Endothelial cell of umbilical vein (primary cell): ENCODE data around the gene SNX25. TPM values are rescaled to one million over a fixed set of nuclear protein-coding genes. Genes with fewer than 3 reads are reported as not detected.

Experiments used
- BruUV-seq: library from RNA; stranded (reverse); fragments of 400-500 nt; replicated peaks from 2 replicates; lab custom pipeline; 2021; lab: Mats Ljungman, UMichigan
- CTCF ChIA-PET: fragments of 300-600, 350-600 bp; sonication (Branson Sonifier 250); formaldehyde crosslinking; loops from one replicate; lab custom pipeline; 2021; ENCODE audit warnings: antibody characterized with exemption, inconsistent platforms; lab: Charles Lee
- POLR2A ChIA-PET: fragments of 300-600, 350-600 bp; sonication (Branson Sonifier 250); formaldehyde crosslinking; loops from one replicate; lab custom pipeline; 2021; ENCODE audit warnings: antibody characterized with exemption, inconsistent platforms; lab: Charles Lee
- DNase-seq: peaks from one replicate; pipeline ENCODE4 v3.0.0-alpha.2; 2011; ENCODE audit warnings: low read depth, low spot score
- FAIRE-seq: peaks from 2 replicates; lab custom pipeline; 2011; peaks lifted over from hg19 to GRCh38; lab: Jason Lieb, UNC
- H2AFZ ChIP-seq: 2 replicates; pipeline ENCODE4 v1.6.0; 2012; ENCODE audit warnings: low read depth, low read length, control low read depth, inconsistent platforms
- H3K27ac ChIP-seq: 2 replicates; pipeline ENCODE4 v1.5.1; 2011; ENCODE audit warnings: low read depth, mild to moderate bottlenecking, control low read depth, low read length, moderate library complexity; ENCODE audit not compliant: insufficient read depth
- H3K27me3 ChIP-seq, 2 experiments: 2 replicates each; pipeline versions ENCODE4 v1.6.0 to v1.6.1; 2011; ENCODE audit warnings: low read length in 2 of 2, mixed read lengths in 1 of 2; ENCODE audit not compliant: control insufficient read depth in 2 of 2, insufficient read depth in 2 of 2
- H3K36me3 ChIP-seq, 2 experiments: 2 replicates in 1 of 2; 3 replicates in 1 of 2; pipeline ENCODE4 v1.5.1; 2011; ENCODE audit warnings: low read length in 2 of 2, mild to moderate bottlenecking in 1 of 2, moderate library complexity in 1 of 2; ENCODE audit not compliant: control insufficient read depth in 2 of 2, insufficient read depth in 2 of 2; ENCODE audit errors: extremely low read depth in 1 of 2
- H3K4me1 ChIP-seq: 3 replicates; pipeline ENCODE4 v1.5.1; 2011; ENCODE audit warnings: mild to moderate bottlenecking, low read length; ENCODE audit not compliant: control insufficient read depth, insufficient read depth; ENCODE audit errors: extremely low read depth
- H3K4me2 ChIP-seq: 2 replicates; pipeline ENCODE4 v1.6.1; 2011; ENCODE audit warnings: low read length, control low read depth, mixed read lengths; ENCODE audit not compliant: insufficient read depth
- H3K4me3 ChIP-seq, 3 experiments: fragments of 200-600 bp in 1 of 3; sonication (generic), shearing (Covaris generic) in 1 of 3; replicated peaks in 1 of 3; 2 replicates each; pipeline ENCODE4 v1.5.1; 2011 to 2016; ENCODE audit warnings: control low read depth in 3 of 3, low read length in 3 of 3, mild to moderate bottlenecking in 2 of 3, inconsistent platforms in 1 of 3, low read depth in 1 of 3, moderate library complexity in 1 of 3; ENCODE audit not compliant: insufficient read depth in 1 of 3
- H3K79me2 ChIP-seq: 2 replicates; pipeline ENCODE4 v1.6.0; 2012; ENCODE audit warnings: low read length, inconsistent platforms; ENCODE audit not compliant: control insufficient read depth, insufficient read depth
- H3K9ac ChIP-seq: replicated peaks from 2 replicates; pipeline ENCODE3; 2011; ENCODE audit warnings: low read length, control low read depth; ENCODE audit not compliant: insufficient read depth; ENCODE audit errors: extremely low read depth
- H3K9me1 ChIP-seq: replicated peaks from 3 replicates; pipeline ENCODE4 v1.6.0; 2011; ENCODE audit warnings: mild to moderate bottlenecking, low read length; ENCODE audit not compliant: control insufficient read depth, insufficient read depth; ENCODE audit errors: extremely low read depth
- H3K9me3 ChIP-seq: replicated peaks from 2 replicates; pipeline ENCODE4 v1.5.1; 2012; ENCODE audit warnings: low read length, inconsistent platforms; ENCODE audit not compliant: control insufficient read depth, insufficient read depth
- H4K20me1 ChIP-seq: replicated peaks from 2 replicates; pipeline ENCODE3; 2011; ENCODE audit warnings: mild to moderate bottlenecking, low read length; ENCODE audit not compliant: control insufficient read depth, insufficient read depth; ENCODE audit errors: extremely low read depth
- CTCF ChIP-seq, 2 donors: IDR thresholded peaks; 1 replicate in 1 of 2; 2 replicates in 1 of 2; pipeline ENCODE4 v1.5.1; 2011; ENCODE audit warnings: low read length in 2 of 2, mild to moderate bottlenecking in 2 of 2, moderate library complexity in 2 of 2, control low read depth in 1 of 2, inconsistent platforms in 1 of 2, low read depth in 1 of 2; ENCODE audit not compliant: insufficient read depth in 1 of 2; ENCODE audit errors: extremely low read depth in 1 of 2
- EZH2 ChIP-seq: IDR thresholded peaks from 2 replicates; pipeline ENCODE4 v1.6.1; 2012; ENCODE audit warnings: borderline replicate concordance, low read depth, mild to moderate bottlenecking, moderate library complexity, low read length, inconsistent platforms; ENCODE audit not compliant: severe bottlenecking
- FOS ChIP-seq: IDR thresholded peaks from 2 replicates; pipeline ENCODE4 v1.6.1; 2011; ENCODE audit warnings: mild to moderate bottlenecking, low read length, moderate library complexity, borderline replicate concordance; ENCODE audit not compliant: insufficient read depth
- GATA2 ChIP-seq: IDR thresholded peaks from 2 replicates; pipeline ENCODE4 v1.7.0; 2011; ENCODE audit warnings: low read depth, mild to moderate bottlenecking, moderate library complexity, mixed read lengths, low read length; ENCODE audit not compliant: insufficient read length, insufficient read depth
- JUN ChIP-seq: IDR thresholded peaks from 2 replicates; pipeline ENCODE4 v1.6.1; 2011; ENCODE audit warnings: borderline replicate concordance, low read depth; ENCODE audit not compliant: insufficient read length, insufficient read depth
- MYC ChIP-seq: IDR thresholded peaks from one replicate; pipeline ENCODE4 v1.6.1; 2011; ENCODE audit warnings: mild to moderate bottlenecking, low read depth, low read length
- POLR2A ChIP-seq: IDR thresholded peaks from 2 replicates; pipeline ENCODE4 v1.6.1; 2012; ENCODE audit warnings: low read depth, mild to moderate bottlenecking, control low read depth, low read length
- POLR2AphosphoS5 ChIP-seq: IDR thresholded peaks from 2 replicates; pipeline ENCODE4 v1.6.1; 2012; ENCODE audit warnings: low read depth, mild to moderate bottlenecking, control low read depth, low read length, moderate library complexity; ENCODE audit not compliant: insufficient read depth
- dilution Hi-C: fragments of 300-500 bp; cut with MboI; formaldehyde crosslinking; loops from one replicate; pipeline ENCODE4 v1.15.0; 2019; ENCODE audit warnings: low sequenced_read_pairs; ENCODE audit not compliant: extremely low pct_ligation_motif_present
- intact Hi-C: fragments of 100-400 bp; cut with micrococcal nuclease; formaldehyde crosslinking; loops from one replicate; pipeline ENCODE4 v1.10.0; 2022
- polyA plus RNA-seq, 4 experiments: library from polyadenylated mRNA; depleted of rRNA in 3 of 4; stranded (reverse) in 3 of 4; unstranded in 1 of 4; fragments of >200 nt; gene quantifications; 2 replicates each; pipeline versions ENCODE4 v1.2.1 to v1.2.3, GENCODE V29; 2011 to 2012; ENCODE audit warnings: missing spikeins in 1 of 4
- total RNA-seq: library from RNA; stranded (reverse); gene quantifications from 2 replicates; pipeline ENCODE4 v1.2.3, GENCODE V29; 2021
- TF ChIP-seq, protein P1 (sequence below): IDR thresholded peaks from 2 replicates; pipeline ENCODE4 v1.6.1; 2011; ENCODE audit not compliant: insufficient read depth, insufficient read length

The SNX25 gene
- total and polyA plus RNA-seq, 2 donors (not counting 3 experiments of a cell fraction or from before 2014, with no cell fraction given), result 6.6 to 16.1 TPM

DNA sequence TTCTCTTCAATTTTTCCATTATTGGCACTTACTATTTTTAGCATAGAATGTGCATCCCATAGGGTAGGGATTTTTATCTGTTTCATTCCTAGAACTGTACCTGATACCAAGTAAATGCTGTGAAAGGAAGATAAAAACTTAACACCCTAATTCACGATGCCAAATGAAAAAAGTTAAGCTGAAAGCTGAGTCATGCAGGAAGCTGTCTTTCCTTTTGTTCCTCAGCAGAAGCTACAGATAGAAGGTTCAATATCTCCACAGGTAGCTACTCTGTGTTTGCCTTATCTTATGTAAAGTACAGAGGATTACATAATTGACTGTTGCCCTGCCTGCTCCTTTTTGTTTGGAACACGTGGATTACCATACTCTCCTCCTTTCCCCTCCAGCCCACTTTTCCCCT lies 109.3 kb downstream of the SNX25 start:
- DNase-seq (peak; percentile 62), FAIRE-seq (peak; percentile 53)
- CTCF ChIA-PET, result interaction anchor here (0.7 to 0.9 kb wide), 3 partner anchors 12 to 720 kb away, joined by 3 to 4 read pairs (median 3); no protein-coding TSS in a partner anchor
- no peaks in the 10 kb centered on the region for H3K9me3 ChIP-seq
- no peaks in the 10 kb centered on the region for H3K79me2 ChIP-seq
- POLR2A ChIA-PET, result no interaction called here
- no peaks in the 10 kb centered on the region for H3K36me3 ChIP-seq
- H2AFZ ChIP-seq, result no peak overlapping the region
- H3K4me3 ChIP-seq, result no peak overlapping the region
- peak overlapping the region; percentile 57 for H3K4me2 ChIP-seq
- peaks cover 10% of the 10 kb centered on the region for H3K4me1 ChIP-seq
- H3K9ac ChIP-seq, result peak overlapping the region; percentile 39
- dilution Hi-C loops, result no loop called here
- BruUV-seq, result no TSS peak
- peak overlapping the region; percentile 35 for H3K27ac ChIP-seq
- no peaks in the 10 kb centered on the region for H3K27me3 ChIP-seq
- peak; percentile 40 for TF ChIP-seq JUN
- TF ChIP-seq FOS, result peak; percentile 80
- peak; percentile 28 for TF ChIP-seq GATA2
- TF ChIP-seq MYC, result no peak
- intact Hi-C loops, result loop anchor here (1.0 kb wide), 1 partner anchor 78 kb away; the partner anchor contains the start of gene ANKRD37
- no peaks in the 10 kb centered on the region for H3K9me1 ChIP-seq
- H4K20me1 ChIP-seq, result no peaks in the 10 kb centered on the region

DNA sequence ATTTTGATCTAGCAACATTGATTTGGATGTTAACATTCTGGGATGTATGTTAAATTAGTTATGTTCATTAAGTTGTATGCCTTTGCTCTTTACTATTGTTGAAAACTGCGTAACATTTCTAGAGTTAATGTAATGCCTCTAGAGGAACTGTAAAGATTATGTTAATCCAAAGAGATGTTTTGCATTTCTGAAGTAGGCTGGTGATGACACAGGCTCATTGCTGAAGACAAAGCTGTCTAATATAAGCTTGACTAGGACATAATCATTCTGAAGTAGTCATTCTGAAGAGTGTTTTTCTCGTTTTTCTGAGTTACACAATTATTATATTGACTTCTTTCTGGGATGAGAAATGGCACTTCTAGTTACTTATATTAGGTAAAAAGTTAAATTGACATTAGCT lies 113.4 kb downstream of the SNX25 start:
- Histone ChIP-seq H3K36me3 (no peaks in the 10 kb centered on the region), H3K9ac (no peak overlapping the region), H3K4me1 (peaks cover 8% of the 10 kb centered on the region), H3K4me2 (no peak overlapping the region), H3K9me1 (no peaks in the 10 kb centered on the region), H3K4me3 (no peak overlapping the region), H3K27ac (no peak overlapping the region), H4K20me1 (no peaks in the 10 kb centered on the region), H3K9me3 (no peaks in the 10 kb centered on the region), H2AFZ (no peak overlapping the region), H3K27me3 (no peaks in the 10 kb centered on the region), H3K79me2 (no peaks in the 10 kb centered on the region)
- BruUV-seq, result no TSS peak
- intact Hi-C loops, result no loop called here
- DNase-seq (no peak), FAIRE-seq (no peak)
- CTCF ChIA-PET, result no interaction called here
- dilution Hi-C loops, result no loop called here
- TF ChIP-seq GATA2, result no peak
- TF ChIP-seq MYC, result no peak
- no peak for TF ChIP-seq FOS
- TF ChIP-seq POLR2A, result no peak
- no peak for TF ChIP-seq JUN
- TF ChIP-seq EZH2, result no peak
- TF ChIP-seq, protein P1, sequence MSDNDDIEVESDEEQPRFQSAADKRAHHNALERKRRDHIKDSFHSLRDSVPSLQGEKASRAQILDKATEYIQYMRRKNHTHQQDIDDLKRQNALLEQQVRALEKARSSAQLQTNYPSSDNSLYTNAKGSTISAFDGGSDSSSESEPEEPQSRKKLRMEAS, result no peak
- TF ChIP-seq POLR2AphosphoS5, result no peak
- no peak for TF ChIP-seq CTCF (IDR thresholded peaks at IDR 0.05; ENCODE audit: extremely low read depth in 1 of 2, insufficient read depth in 1 of 2, low read depth in 1 of 2, low read length in 2 of 2)
- POLR2A ChIA-PET, result no interaction called here
